HG03558 (cell line): ENCODE measurements around the gene NPW.

Experiments used
- ATAC-seq: cut with Tn5 transposase; IDR thresholded peaks from one replicate; pipeline ENCODE4 v1.9.1; 2021; ENCODE audit warnings: moderate number of reproducible peaks; ENCODE audit not compliant: unreplicated experiment; ENCODE audit errors: extremely low read depth

NPW gene

GRCh38 chr16:2066139-2066538 is 46.6 kb downstream of the NPW start:
- ATAC-seq: no peak
